ENCODE data around the gene SH2D6.
A peak's percentile ranks its signal among the peaks of the same experiment; 100 is the strongest.
"Not testable (repeated sequence)": the region's sequence is repeated elsewhere in the genome, so short reads cannot be mapped to it uniquely, and the experiment has no call there.

The SH2D6 gene

DNA sequence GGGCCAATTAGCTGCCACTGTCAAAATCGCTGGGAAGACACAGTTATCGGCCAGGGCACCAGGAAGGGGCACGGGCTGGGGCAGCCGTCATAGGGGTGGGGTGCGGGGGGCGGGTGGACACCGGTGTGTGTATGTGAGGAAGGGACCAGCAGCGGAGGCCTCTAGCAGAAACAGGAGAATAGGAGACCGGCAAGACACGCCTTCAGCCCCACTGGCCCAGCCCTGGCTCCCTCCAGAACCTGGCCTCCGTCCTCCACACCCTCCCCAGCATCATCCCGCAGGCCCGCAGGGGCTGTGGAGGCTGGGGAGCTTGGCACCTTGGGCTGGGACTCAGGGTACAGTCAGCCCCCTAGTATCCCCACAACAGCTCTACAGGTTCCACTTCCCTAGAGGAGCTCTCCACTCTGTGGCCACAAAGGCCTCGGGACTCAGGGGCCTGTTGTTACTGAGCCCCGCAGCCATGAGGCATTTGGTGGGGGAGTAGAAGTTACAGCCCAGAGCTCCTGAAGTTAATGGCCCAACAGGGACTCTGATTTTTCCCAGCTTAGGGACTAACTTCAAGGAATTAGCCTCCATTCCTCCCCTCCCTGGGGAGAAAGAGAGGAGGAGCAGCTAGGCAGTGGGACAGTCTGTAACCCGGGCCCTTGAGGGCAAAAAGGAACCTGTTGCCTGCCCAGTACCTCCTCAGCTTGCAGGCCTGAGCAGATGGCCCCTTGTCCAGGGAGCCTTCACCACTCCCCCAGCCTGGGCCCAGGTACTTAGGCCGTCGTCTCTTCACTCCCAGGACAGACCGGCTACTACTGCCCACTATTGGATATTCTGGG lies 19.9 kb downstream of the SH2D6 start:
- Histone ChIP-seq H3K4me3 (ENCODE audit: low read depth, low read length) (peak overlapping the region; percentile 8; the same call in 1 of the 2 replicates), H3K4me1 (ENCODE audit: control insufficient read depth, insufficient read depth, low read length) (peaks cover 6% of the 10 kb centered on the region), H3K27ac (ENCODE audit: extremely low read depth, low read depth, low read length) (peak overlapping the region; percentile 31; the same call in 1 of the 2 replicates), H3K36me3 (ENCODE audit: control insufficient read depth in 2 of 2, insufficient read depth in 1 of 2, low read length in 2 of 2) (no peaks in the 10 kb centered on the region), H3K9me3 (ENCODE audit: control insufficient read depth, insufficient read depth, low read depth, low read length) (no peaks in the 10 kb centered on the region)
- TF ChIP-seq ZBTB48 (tag by site-specific recombination; IDR thresholded peaks at IDR 0.05) (0 out of 2 replicates have a peak, but pooled peaks have one; percentile 19), SCRT2 (tag by site-specific recombination; IDR thresholded peaks at IDR 0.05) (peak; percentile 84), ZNF423 (tag by site-specific recombination; IDR thresholded peaks at IDR 0.05) (no peak), PRDM1 (tag by site-specific recombination; IDR thresholded peaks at IDR 0.05) (no peak), ZNF266 (tag by site-specific recombination; IDR thresholded peaks at IDR 0.05; ENCODE audit: low read depth) (no peak), ZNF112 (tag by site-specific recombination; IDR thresholded peaks at IDR 0.05) (no peak)
- CTCF ChIA-PET: interaction anchor here (0.5 to 1.5 kb wide), 2 partner anchors 17 to 19 kb away, joined by 3 to 4 read pairs; no protein-coding TSS in a partner anchor
- POLR2A ChIA-PET: interaction anchor here (0.9 to 3.0 kb wide), 9 partner anchors 7 to 114 kb away, joined by 3 to 25 read pairs (median 3); partner anchors contain the start of genes MAT2A and SH2D6

GRCh38 chr2:85439025-85439472 lies 20.5 kb downstream of the SH2D6 start:
- Histone ChIP-seq H3K4me1 (ENCODE audit: control insufficient read depth, insufficient read depth, low read length) (peaks cover 6% of the 10 kb centered on the region), H3K27ac (ENCODE audit: extremely low read depth, low read depth, low read length) (no peak overlapping the region), H3K36me3 (ENCODE audit: control insufficient read depth in 2 of 2, insufficient read depth in 1 of 2, low read length in 2 of 2) (no peaks in the 10 kb centered on the region), H3K4me3 (ENCODE audit: low read depth, low read length) (no peak overlapping the region), H3K9me3 (ENCODE audit: control insufficient read depth, insufficient read depth, low read depth, low read length) (no peaks in the 10 kb centered on the region)
- ChIA-PET POLR2A (interaction anchor here (1.1 to 3.0 kb wide), 2 partner anchors 101 to 105 kb away, joined by 3 to 25 read pairs; partner anchors contain the start of gene MAT2A), CTCF (interaction anchor here (1.5 kb wide), 1 partner anchor 19 kb away, joined by 3 read pairs; no protein-coding TSS in a partner anchor)
- TF ChIP-seq ZNF391 (tag by site-specific recombination; IDR thresholded peaks at IDR 0.05; ENCODE audit: borderline replicate concordance, low read depth) (no peak), WT1 (tag by site-specific recombination; IDR thresholded peaks at IDR 0.05) (no peak), ZNF621 (tag by site-specific recombination; IDR thresholded peaks at IDR 0.05) (no peak), ZNF24 (tag by site-specific recombination; IDR thresholded peaks at IDR 0.05) (no peak), SCRT2 (tag by site-specific recombination; IDR thresholded peaks at IDR 0.05) (peak; percentile 6; the same call in 1 of the 2 replicates), ZNF324 (tag by site-specific recombination; IDR thresholded peaks at IDR 0.05) (no peak)
- TF ChIP-seq, protein P1, sequence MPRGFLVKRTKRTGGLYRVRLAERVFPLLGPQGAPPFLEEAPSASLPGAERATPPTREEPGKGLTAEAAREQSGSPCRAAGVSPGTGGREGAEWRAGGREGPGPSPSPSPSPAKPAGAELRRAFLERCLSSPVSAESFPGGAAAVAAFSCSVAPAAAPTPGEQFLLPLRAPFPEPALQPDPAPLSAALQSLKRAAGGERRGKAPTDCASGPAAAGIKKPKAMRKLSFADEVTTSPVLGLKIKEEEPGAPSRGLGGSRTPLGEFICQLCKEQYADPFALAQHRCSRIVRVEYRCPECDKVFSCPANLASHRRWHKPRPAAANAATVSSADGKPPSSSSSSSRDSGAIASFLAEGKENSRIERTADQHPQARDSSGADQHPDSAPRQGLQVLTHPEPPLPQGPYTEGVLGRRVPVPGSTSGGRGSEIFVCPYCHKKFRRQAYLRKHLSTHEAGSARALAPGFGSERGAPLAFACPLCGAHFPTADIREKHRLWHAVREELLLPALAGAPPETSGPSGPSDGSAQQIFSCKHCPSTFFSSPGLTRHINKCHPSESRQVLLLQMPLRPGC (tag by site-specific recombination; IDR thresholded peaks at IDR 0.05): no peak

GRCh38 chr2:85439569-85439968 lies 21.1 kb downstream of the SH2D6 start:
- H3K4me1 ChIP-seq (ENCODE audit: control insufficient read depth, insufficient read depth, low read length); H3K4me3 ChIP-seq (ENCODE audit: low read depth, low read length); H3K27ac ChIP-seq (ENCODE audit: extremely low read depth, low read depth, low read length); CTCF ChIA-PET; H3K36me3 ChIP-seq (ENCODE audit: control insufficient read depth in 2 of 2, insufficient read depth in 1 of 2, low read length in 2 of 2); H3K9me3 ChIP-seq (ENCODE audit: control insufficient read depth, insufficient read depth, low read depth, low read length): not testable (repeated sequence)
- POLR2A ChIA-PET: interaction anchor here (1.9 to 3.0 kb wide), 2 partner anchors 100 to 107 kb away, joined by 5 to 25 read pairs; partner anchors contain the start of gene MAT2A

DNA sequence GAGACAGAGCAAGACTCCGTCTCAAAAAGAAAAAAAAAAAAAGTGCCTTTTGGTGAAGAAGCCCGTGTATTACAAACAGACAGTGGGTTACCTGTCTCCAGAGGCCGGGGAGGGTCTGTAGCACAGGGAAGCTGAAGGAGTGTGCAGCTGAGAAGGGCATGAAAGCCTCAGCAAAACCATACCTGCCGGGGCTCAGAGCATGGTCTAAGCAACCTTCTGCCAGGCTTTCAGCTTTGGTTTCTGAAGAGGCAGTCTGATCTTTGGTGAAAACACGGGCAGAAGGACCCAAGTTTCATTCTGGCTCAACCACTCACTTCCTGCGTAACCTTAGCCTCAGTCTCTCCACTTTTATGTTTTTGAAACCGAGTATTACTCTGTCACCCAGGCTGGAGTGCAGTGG lies 21.5 kb downstream of the SH2D6 start:
- H3K27ac ChIP-seq (ENCODE audit: extremely low read depth, low read depth, low read length): no peak overlapping the region
- H3K9me3 ChIP-seq (ENCODE audit: control insufficient read depth, insufficient read depth, low read depth, low read length): no peaks in the 10 kb centered on the region
- H3K4me3 ChIP-seq (ENCODE audit: low read depth, low read length): no peak overlapping the region
- peaks cover 6% of the 10 kb centered on the region for H3K4me1 ChIP-seq (ENCODE audit: control insufficient read depth, insufficient read depth, low read length)
- ChIA-PET CTCF (no interaction called here), POLR2A (interaction anchor here (1.9 kb wide), 1 partner anchor 106 kb away, joined by 5 read pairs; no protein-coding TSS in a partner anchor)
- no peaks in the 10 kb centered on the region for H3K36me3 ChIP-seq (ENCODE audit: control insufficient read depth in 2 of 2, insufficient read depth in 1 of 2, low read length in 2 of 2)
- TF ChIP-seq GLIS1 (tag by site-specific recombination; IDR thresholded peaks at IDR 0.05) (no peak), ZNF76 (tag by site-specific recombination; IDR thresholded peaks at IDR 0.05; ENCODE audit: borderline replicate concordance, low read depth) (no peak), ZNF239 (tag by site-specific recombination; IDR thresholded peaks at IDR 0.05) (no peak), ZNF362 (tag by site-specific recombination; IDR thresholded peaks at IDR 0.05) (no peak), HOXD13 (CRISPR knock-in tag; IDR thresholded peaks at IDR 0.05; ENCODE audit: borderline replicate concordance) (no peak), ZNF560 (tag by site-specific recombination; IDR thresholded peaks at IDR 0.05; ENCODE audit: borderline replicate concordance) (no peak), OSR2 (tag by site-specific recombination; IDR thresholded peaks at IDR 0.05) (no peak), ZNF416 (tag by site-specific recombination; IDR thresholded peaks at IDR 0.05) (no peak)
- TF ChIP-seq, protein P2, sequence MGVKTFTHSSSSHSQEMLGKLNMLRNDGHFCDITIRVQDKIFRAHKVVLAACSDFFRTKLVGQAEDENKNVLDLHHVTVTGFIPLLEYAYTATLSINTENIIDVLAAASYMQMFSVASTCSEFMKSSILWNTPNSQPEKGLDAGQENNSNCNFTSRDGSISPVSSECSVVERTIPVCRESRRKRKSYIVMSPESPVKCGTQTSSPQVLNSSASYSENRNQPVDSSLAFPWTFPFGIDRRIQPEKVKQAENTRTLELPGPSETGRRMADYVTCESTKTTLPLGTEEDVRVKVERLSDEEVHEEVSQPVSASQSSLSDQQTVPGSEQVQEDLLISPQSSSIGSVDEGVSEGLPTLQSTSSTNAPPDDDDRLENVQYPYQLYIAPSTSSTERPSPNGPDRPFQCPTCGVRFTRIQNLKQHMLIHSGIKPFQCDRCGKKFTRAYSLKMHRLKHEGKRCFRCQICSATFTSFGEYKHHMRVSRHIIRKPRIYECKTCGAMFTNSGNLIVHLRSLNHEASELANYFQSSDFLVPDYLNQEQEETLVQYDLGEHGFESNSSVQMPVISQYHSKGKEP (tag by site-specific recombination; IDR thresholded peaks at IDR 0.05): no peak

Data from HEK293 (cell line).